ENCODE measurements around the gene DIRAS1.

The DIRAS1 gene

GRCh38 chr19:2678044-2678671 is 43.0 kb downstream of the DIRAS1 start:
- no peaks in the 10 kb centered on the region for H4K20me1 ChIP-seq (ENCODE audit: insufficient read depth, low read length)
- H3K27ac ChIP-seq (ENCODE audit: low read length) = peak overlapping the region; percentile 2; the same call in 1 of the 2 replicates
- peaks cover 14% of the 10 kb centered on the region; the same call in 1 of the 2 replicates for H3K27me3 ChIP-seq (ENCODE audit: low read depth, low read length)
- H3K4me3 ChIP-seq (ENCODE audit: low read length) = no peak overlapping the region
- no peak overlapping the region for H3K9ac ChIP-seq (ENCODE audit: low read length)
- H3K36me3 ChIP-seq (replicated peaks; ENCODE audit: low read depth, low read length) = no peaks in the 10 kb centered on the region
- no peaks in the 10 kb centered on the region for H3K79me2 ChIP-seq (ENCODE audit: low read length)
- peaks cover 12% of the 10 kb centered on the region for H3K9me3 ChIP-seq (ENCODE audit: insufficient read depth, low read length)
- no peak for TF ChIP-seq EZH2phosphoT487 (IDR thresholded peaks at IDR 0.05; ENCODE audit: low read depth)
- TF ChIP-seq CTCF (IDR thresholded peaks at IDR 0.05; ENCODE audit: low read depth, low read length) = no peak
- no peak overlapping the region for H2AFZ ChIP-seq (ENCODE audit: low read depth, low read length)
- peaks cover 18% of the 10 kb centered on the region for H3K4me1 ChIP-seq (ENCODE audit: low read length)
- peak overlapping the region; percentile 25 for H3K4me2 ChIP-seq (ENCODE audit: low read length)

GRCh38 chr19:2676823-2677222 is 44.3 kb downstream of the DIRAS1 start:
- Histone ChIP-seq H3K4me2 (ENCODE audit: low read length) (no peak overlapping the region), H3K9me3 (ENCODE audit: insufficient read depth, low read length) (peaks cover 12% of the 10 kb centered on the region), H4K20me1 (ENCODE audit: insufficient read depth, low read length) (no peaks in the 10 kb centered on the region), H3K27ac (ENCODE audit: low read length) (no peak overlapping the region), H2AFZ (ENCODE audit: low read depth, low read length) (no peak overlapping the region), H3K36me3 (replicated peaks; ENCODE audit: low read depth, low read length) (no peaks in the 10 kb centered on the region), H3K4me1 (ENCODE audit: low read length) (peaks cover 18% of the 10 kb centered on the region), H3K9ac (ENCODE audit: low read length) (no peak overlapping the region), H3K79me2 (ENCODE audit: low read length) (no peaks in the 10 kb centered on the region), H3K4me3 (ENCODE audit: low read length) (no peak overlapping the region), H3K27me3 (ENCODE audit: low read depth, low read length) (peaks cover 14% of the 10 kb centered on the region; the same call in 1 of the 2 replicates)
- TF ChIP-seq CTCF (IDR thresholded peaks at IDR 0.05; ENCODE audit: low read depth, low read length) (no peak), EZH2phosphoT487 (IDR thresholded peaks at IDR 0.05; ENCODE audit: low read depth) (no peak)

- Histone ChIP-seq H3K36me3 (replicated peaks; ENCODE audit: low read depth, low read length) (no peaks in the 10 kb centered on the region), H3K4me1 (ENCODE audit: low read length) (peaks cover 14% of the 10 kb centered on the region), H3K27me3 (ENCODE audit: low read depth, low read length) (peaks cover 14% of the 10 kb centered on the region; the same call in 1 of the 2 replicates), H3K79me2 (ENCODE audit: low read length) (no peaks in the 10 kb centered on the region), H2AFZ (ENCODE audit: low read depth, low read length) (no peak overlapping the region), H3K9ac (ENCODE audit: low read length) (no peak overlapping the region), H4K20me1 (ENCODE audit: insufficient read depth, low read length) (no peaks in the 10 kb centered on the region), H3K27ac (ENCODE audit: low read length) (no peak overlapping the region), H3K4me3 (ENCODE audit: low read length) (no peak overlapping the region), H3K4me2 (ENCODE audit: low read length) (no peak overlapping the region), H3K9me3 (ENCODE audit: insufficient read depth, low read length) (peaks cover 12% of the 10 kb centered on the region)
- TF ChIP-seq EZH2phosphoT487 (IDR thresholded peaks at IDR 0.05; ENCODE audit: low read depth) (no peak), CTCF (IDR thresholded peaks at IDR 0.05; ENCODE audit: low read depth, low read length) (no peak)
Measured at GRCh38 chr19:2675892-2676291, 45.3 kb downstream of the DIRAS1 start.

- Histone ChIP-seq H2AFZ (ENCODE audit: low read depth, low read length) (no peak overlapping the region), H3K9me3 (ENCODE audit: insufficient read depth, low read length) (no peaks in the 10 kb centered on the region), H3K27ac (ENCODE audit: low read length) (no peak overlapping the region), H3K4me1 (ENCODE audit: low read length) (peaks cover 13% of the 10 kb centered on the region), H3K36me3 (replicated peaks; ENCODE audit: low read depth, low read length) (no peaks in the 10 kb centered on the region), H3K27me3 (ENCODE audit: low read depth, low read length) (peaks cover 7% of the 10 kb centered on the region; the same call in 1 of the 2 replicates), H3K4me2 (ENCODE audit: low read length) (no peak overlapping the region), H3K9ac (ENCODE audit: low read length) (no peak overlapping the region), H3K4me3 (ENCODE audit: low read length) (no peak overlapping the region), H4K20me1 (ENCODE audit: insufficient read depth, low read length) (no peaks in the 10 kb centered on the region), H3K79me2 (ENCODE audit: low read length) (no peaks in the 10 kb centered on the region)
- no peak for TF ChIP-seq CTCF (IDR thresholded peaks at IDR 0.05; ENCODE audit: low read depth, low read length)
Measured at GRCh38 chr19:2670217-2670616, 51.0 kb downstream of the DIRAS1 start.

Measured in OCI-LY3 (cell line).